Tibial artery (tissue), 4 donors: ENCODE data around the gene FILIP1.
A peak's percentile ranks its signal among the peaks of the same experiment; 100 is the strongest.

Source experiments
- DNase-seq, 2 donors: peaks; one replicate each; pipeline ENCODE4 v3.0.0-alpha.2; 2019
- H3K27ac ChIP-seq, 2 donors: fragments of 200-600 bp; sonication (generic) in 1 of 2; 1 replicate in 1 of 2; 2 replicates in 1 of 2; pipeline ENCODE4 v1.5.1; 2018 to 2019; ENCODE audit warnings: mild to moderate bottlenecking in 1 of 2
- H3K27me3 ChIP-seq, 2 donors: fragments of 200-600 bp; sonication (generic) in 1 of 2; one replicate each; pipeline versions ENCODE4 v1.5.1 to v1.6.0; 2016 to 2019
- H3K36me3 ChIP-seq, 3 donors: fragments of 200-600 bp; sonication (generic) in 2 of 3; one replicate each; pipeline ENCODE4 v1.5.1; 2016 to 2019; ENCODE audit warnings: mild to moderate bottlenecking in 2 of 3
- H3K4me1 ChIP-seq, 4 donors: fragments of 200-600 bp; sonication (generic) in 2 of 4; 1 replicate in 3 of 4; 2 replicates in 1 of 4; pipeline ENCODE4 v1.5.1; 2016 to 2019
- H3K4me3 ChIP-seq, 2 donors: fragments of 200-600 bp; sonication (generic) in 1 of 2; 1 replicate in 1 of 2; 2 replicates in 1 of 2; pipeline ENCODE4 v1.5.1; 2018 to 2019; ENCODE audit warnings: mild to moderate bottlenecking in 2 of 2
- H3K9me3 ChIP-seq, 3 donors: fragments of 200-600 bp; sonication (generic) in 1 of 3; one replicate each; pipeline ENCODE4 v1.5.1; 2016 to 2019
- intact Hi-C: fragments of 100-400 bp; cut with DNase I; formaldehyde crosslinking; loops from one replicate; pipeline ENCODE4 v1.15.0; 2023; ENCODE audit warnings: low total_unique reads
- TF ChIP-seq, protein P1 (sequence below), 2 experiments: fragments of 200-600 bp in 1 of 2; fragments of 450-650 bp in 1 of 2; IDR thresholded peaks; one replicate each; pipeline ENCODE4 v1.5.1; 2017 to 2019; ENCODE audit warnings: antibody characterized with exemption in 2 of 2, mild to moderate bottlenecking in 1 of 2, moderate library complexity in 1 of 2

Gene FILIP1

DNA sequence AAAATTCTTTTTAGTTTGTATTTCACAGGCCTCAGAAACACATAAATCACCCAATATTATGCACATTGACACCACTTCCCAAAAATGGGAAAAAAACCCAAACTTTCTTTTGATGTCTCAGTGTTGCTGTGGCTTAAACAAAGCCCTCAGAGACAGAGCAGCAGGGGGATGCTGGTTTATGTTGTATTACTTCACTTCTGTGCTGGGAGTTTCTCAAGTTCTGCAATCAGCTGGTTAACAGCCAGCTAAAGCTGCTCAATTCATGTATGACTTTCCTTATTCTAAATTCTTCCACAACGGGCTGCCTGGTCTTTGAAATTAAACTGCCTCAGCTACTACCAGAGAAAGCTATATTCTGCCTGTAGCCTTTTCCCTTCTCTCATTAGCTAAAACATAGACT is 5.6 kb downstream of the FILIP1 start:
- Histone ChIP-seq H3K27ac (peak overlapping the region; percentile 78 to 91), H3K4me3 (peak overlapping the region; percentile 50 to 55), H3K36me3 (no peaks in the 10 kb centered on the region), H3K27me3 (no peaks in the 10 kb centered on the region), H3K9me3 (no peaks in the 10 kb centered on the region), H3K4me1 (peaks cover 0 to 69% (median 14%) of the 10 kb centered on the region in 4 donors)
- DNase-seq, result peak in 1 of 2 donors; percentile 37
- intact Hi-C loops, result no loop called here
- TF ChIP-seq, protein P1, sequence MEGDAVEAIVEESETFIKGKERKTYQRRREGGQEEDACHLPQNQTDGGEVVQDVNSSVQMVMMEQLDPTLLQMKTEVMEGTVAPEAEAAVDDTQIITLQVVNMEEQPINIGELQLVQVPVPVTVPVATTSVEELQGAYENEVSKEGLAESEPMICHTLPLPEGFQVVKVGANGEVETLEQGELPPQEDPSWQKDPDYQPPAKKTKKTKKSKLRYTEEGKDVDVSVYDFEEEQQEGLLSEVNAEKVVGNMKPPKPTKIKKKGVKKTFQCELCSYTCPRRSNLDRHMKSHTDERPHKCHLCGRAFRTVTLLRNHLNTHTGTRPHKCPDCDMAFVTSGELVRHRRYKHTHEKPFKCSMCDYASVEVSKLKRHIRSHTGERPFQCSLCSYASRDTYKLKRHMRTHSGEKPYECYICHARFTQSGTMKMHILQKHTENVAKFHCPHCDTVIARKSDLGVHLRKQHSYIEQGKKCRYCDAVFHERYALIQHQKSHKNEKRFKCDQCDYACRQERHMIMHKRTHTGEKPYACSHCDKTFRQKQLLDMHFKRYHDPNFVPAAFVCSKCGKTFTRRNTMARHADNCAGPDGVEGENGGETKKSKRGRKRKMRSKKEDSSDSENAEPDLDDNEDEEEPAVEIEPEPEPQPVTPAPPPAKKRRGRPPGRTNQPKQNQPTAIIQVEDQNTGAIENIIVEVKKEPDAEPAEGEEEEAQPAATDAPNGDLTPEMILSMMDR (IDR thresholded peaks at IDR 0.05), result no peak

DNA sequence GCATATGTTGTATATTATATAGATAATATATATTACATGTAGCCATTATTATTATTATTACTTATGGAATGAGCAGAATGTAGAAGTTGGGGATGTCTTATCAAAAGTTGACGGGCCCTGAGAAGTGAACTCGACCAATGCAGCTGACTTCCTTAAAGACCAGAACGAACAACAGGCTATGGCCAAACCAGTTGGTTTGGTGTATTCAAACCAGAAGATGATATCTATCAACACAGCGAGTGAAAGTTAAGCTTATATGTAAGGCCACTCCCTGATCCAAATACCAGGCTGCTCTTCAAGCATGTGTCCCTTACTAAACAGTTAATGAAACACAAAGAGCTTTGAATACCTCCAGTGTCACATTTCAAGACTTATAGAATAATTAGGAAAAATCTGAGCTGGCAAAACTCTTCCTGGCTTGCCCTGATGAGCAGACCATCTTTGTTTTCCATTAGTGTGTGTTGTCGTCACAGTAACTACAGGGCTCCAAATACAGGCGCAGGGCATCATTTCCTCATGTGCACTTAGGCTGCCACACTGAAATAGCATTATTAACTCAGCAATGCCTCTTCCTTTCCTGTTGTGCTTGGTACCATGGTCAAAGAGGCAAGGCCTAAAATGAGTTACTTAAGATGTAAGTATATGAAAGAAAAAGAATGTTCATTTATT is 6.6 kb downstream of the FILIP1 start:
- intact Hi-C loops, result no loop called here
- DNase-seq, result no peak
- H3K4me1 ChIP-seq, result peaks cover 0 to 79% (median 17%) of the 10 kb centered on the region in 4 donors
- H3K36me3 ChIP-seq, result no peaks in the 10 kb centered on the region
- no peaks in the 10 kb centered on the region for H3K9me3 ChIP-seq
- H3K27ac ChIP-seq, result peak overlapping the region; percentile 78 to 91
- H3K27me3 ChIP-seq, result no peaks in the 10 kb centered on the region
- H3K4me3 ChIP-seq, result no peak overlapping the region
- TF ChIP-seq, protein P1 (IDR thresholded peaks at IDR 0.05), result no peak

DNA sequence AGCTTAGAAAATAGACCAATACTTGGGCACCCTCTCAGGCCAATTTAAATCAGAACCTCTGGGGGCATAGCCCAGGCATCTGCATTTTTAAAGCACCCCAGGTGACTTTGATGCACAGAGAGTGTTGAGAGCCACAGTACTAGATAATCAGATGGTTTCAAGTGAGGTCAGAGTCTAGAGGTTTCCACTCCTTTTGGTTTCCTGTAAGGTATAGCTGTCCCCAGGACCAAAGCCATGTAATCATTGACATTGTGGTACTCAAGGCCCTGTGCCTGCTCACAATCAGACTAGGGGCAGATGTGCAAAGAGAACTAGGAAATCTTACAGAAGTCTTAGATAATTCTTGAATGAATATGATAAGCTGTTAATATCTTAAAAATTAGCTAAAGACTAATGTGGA is 9.1 kb downstream of the FILIP1 start:
- Histone ChIP-seq H3K4me3 (no peak overlapping the region), H3K36me3 (no peaks in the 10 kb centered on the region)

DNA sequence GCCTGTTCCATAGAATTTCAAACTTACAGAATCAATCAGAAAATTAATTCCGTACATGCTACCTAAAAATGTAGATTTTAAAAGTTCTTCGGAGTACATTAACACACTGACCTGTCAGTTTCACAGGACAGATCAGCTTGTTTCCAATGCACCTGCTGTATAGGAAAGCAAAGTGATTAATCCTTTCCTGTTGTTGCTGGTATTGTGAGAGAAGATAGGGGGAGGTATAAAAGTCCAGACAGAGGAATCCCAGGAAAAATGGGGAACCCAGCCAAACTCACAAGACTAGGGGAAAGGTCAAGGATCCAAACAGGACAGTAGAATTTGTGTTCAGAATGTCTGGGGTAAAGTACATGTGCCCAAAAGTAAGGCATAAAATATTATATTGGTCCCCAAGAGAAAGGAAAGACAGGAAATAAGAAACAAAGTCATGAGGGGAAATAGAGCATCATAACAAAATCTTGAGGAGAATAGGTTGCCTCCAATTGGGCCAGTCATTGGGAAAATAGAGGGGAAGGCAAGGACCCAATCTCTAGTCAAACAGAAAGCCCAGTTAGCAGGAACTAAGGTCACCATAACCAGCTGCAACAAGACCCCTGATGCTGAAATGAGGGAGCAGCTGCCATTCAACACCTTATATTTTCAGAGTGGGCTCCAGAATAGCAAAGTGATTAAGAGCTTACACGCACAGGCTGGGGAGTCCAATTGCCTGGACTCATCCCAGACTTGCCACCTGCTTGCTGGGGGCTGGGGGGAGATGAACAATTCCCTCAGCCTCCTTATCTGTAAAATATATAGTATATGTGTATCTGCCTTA is 10.3 kb downstream of the FILIP1 start:
- DNase-seq, result no peak
- intact Hi-C loops, result no loop called here

More for the DNA sequence above, 9.1 kb downstream of the FILIP1 start:
- Histone ChIP-seq H3K4me1 (peaks cover 0 to 98% (median 27%) of the 10 kb centered on the region in 4 donors), H3K27ac (peak overlapping the region; percentile 78 to 91), H3K9me3 (no peaks in the 10 kb centered on the region), H3K27me3 (no peaks in the 10 kb centered on the region)
- no peak for DNase-seq
- intact Hi-C loops, result no loop called here
- TF ChIP-seq, protein P1 (IDR thresholded peaks at IDR 0.05), result no peak

DNA sequence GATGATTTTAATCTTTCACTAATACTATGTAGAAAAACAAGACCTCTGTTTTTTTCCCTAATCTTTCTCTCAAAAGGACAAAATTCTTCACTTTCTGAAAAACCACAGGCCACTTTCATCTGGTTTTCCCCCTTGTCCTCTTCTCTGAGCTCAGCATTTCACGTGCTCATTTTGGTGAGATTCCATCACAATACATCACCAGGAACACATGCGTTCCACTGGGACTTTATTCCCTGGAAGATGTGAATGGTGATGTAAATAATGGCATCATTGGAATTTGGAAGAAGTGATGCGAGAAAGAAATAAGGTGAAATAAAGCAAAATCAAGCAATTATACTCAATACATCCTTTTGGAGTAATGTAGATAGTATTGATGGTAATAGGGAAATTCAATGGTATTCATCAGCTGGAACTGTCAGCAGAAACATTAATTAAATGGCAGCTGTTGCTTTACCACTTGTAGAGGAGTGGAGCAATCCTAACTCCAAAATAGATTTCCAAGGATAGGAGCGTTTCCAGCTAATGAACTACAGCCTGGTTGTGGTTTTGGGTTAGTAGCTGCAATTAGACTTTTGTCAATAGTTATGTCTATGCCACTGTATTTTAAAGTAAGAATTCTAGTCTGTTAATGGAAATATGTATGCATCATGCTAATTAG is 11.5 kb downstream of the FILIP1 start:
- TF ChIP-seq, protein P1 (IDR thresholded peaks at IDR 0.05), result no peak
- H3K4me1 ChIP-seq, result peaks cover 0 to 77% (median 21%) of the 10 kb centered on the region in 4 donors

More for the DNA sequence above, 10.3 kb downstream of the FILIP1 start:
- H3K9me3 ChIP-seq, result no peaks in the 10 kb centered on the region
- H3K27me3 ChIP-seq, result no peaks in the 10 kb centered on the region
- no peaks in the 10 kb centered on the region for H3K36me3 ChIP-seq
- H3K27ac ChIP-seq, result peak overlapping the region; percentile 34 to 78
- TF ChIP-seq, protein P1 (IDR thresholded peaks at IDR 0.05), result no peak
- H3K4me1 ChIP-seq, result peaks cover 0 to 90% (median 27%) of the 10 kb centered on the region in 4 donors
- no peak overlapping the region for H3K4me3 ChIP-seq

More for the DNA sequence above, 11.5 kb downstream of the FILIP1 start:
- peak in 1 of 2 donors; percentile 38 for DNase-seq
- H3K9me3 ChIP-seq, result no peaks in the 10 kb centered on the region
- H3K4me3 ChIP-seq, result no peak overlapping the region
- intact Hi-C loops, result no loop called here
- H3K27ac ChIP-seq, result peak overlapping the region; percentile 72 to 78
- no peaks in the 10 kb centered on the region for H3K27me3 ChIP-seq
- no peaks in the 10 kb centered on the region for H3K36me3 ChIP-seq
